Muscle layer of colon (tissue), 2 donors: ENCODE results near the gene CHN2.

Source experiments
- H3K27ac ChIP-seq: one replicate; pipeline ENCODE4 v1.7.0; 2013; ENCODE audit warnings: low read depth, mild to moderate bottlenecking, low read length, moderate library complexity
- H3K27me3 ChIP-seq, 2 donors: one replicate each; pipeline ENCODE4 v1.7.0; 2013; ENCODE audit warnings: low read length in 2 of 2, mild to moderate bottlenecking in 2 of 2; ENCODE audit not compliant: insufficient read depth in 2 of 2, control insufficient read depth in 1 of 2
- H3K36me3 ChIP-seq: one replicate; pipeline ENCODE4 v1.7.0; 2013; ENCODE audit warnings: mild to moderate bottlenecking, low read length; ENCODE audit not compliant: insufficient read depth
- H3K4me1 ChIP-seq: one replicate; pipeline ENCODE4 v1.7.0; 2013; ENCODE audit warnings: mild to moderate bottlenecking, low read length; ENCODE audit not compliant: insufficient read depth
- H3K4me3 ChIP-seq, 2 donors: one replicate each; pipeline ENCODE4 v1.7.0; 2013; ENCODE audit warnings: low read length in 2 of 2, low read depth in 1 of 2, mild to moderate bottlenecking in 1 of 2, moderate library complexity in 1 of 2
- H3K9ac ChIP-seq: one replicate; pipeline ENCODE4 v1.7.0; 2013; ENCODE audit warnings: low read length
- H3K9me3 ChIP-seq: one replicate; pipeline ENCODE4 v1.7.0; 2013; ENCODE audit warnings: mild to moderate bottlenecking, low read length
- donor health status: abdominal sarcoma.
- donor health status: Adenocarcinoma of cecum.

CHN2 gene

GRCh38 chr7:29319719-29320521, 125.3 kb downstream of the CHN2 start:
- no peak overlapping the region for H3K9ac ChIP-seq
- no peaks in the 10 kb centered on the region for H3K4me1 ChIP-seq
- no peak overlapping the region for H3K4me3 ChIP-seq
- H3K9me3 ChIP-seq, result no peaks in the 10 kb centered on the region
- H3K36me3 ChIP-seq, result no peaks in the 10 kb centered on the region
- no peaks in the 10 kb centered on the region for H3K27me3 ChIP-seq
- H3K27ac ChIP-seq, result no peak overlapping the region

- Histone ChIP-seq H3K27ac (no peak overlapping the region), H3K27me3 (no peaks in the 10 kb centered on the region), H3K4me1 (no peaks in the 10 kb centered on the region), H3K9ac (no peak overlapping the region), H3K9me3 (no peaks in the 10 kb centered on the region), H3K4me3 (no peak overlapping the region), H3K36me3 (no peaks in the 10 kb centered on the region)
These were observed 126.0 kb downstream of the CHN2 start for GRCh38 chr7:29320577-29320976.

GRCh38 chr7:29322023-29322712, 127.6 kb downstream of the CHN2 start:
- no peak overlapping the region for H3K4me3 ChIP-seq
- no peak overlapping the region for H3K9ac ChIP-seq
- H3K27me3 ChIP-seq, result no peaks in the 10 kb centered on the region
- H3K36me3 ChIP-seq, result no peaks in the 10 kb centered on the region
- H3K4me1 ChIP-seq, result no peaks in the 10 kb centered on the region
- H3K27ac ChIP-seq, result no peak overlapping the region
- no peaks in the 10 kb centered on the region for H3K9me3 ChIP-seq

GRCh38 chr7:29325476-29325875, 130.9 kb downstream of the CHN2 start:
- Histone ChIP-seq H3K9ac (no peak overlapping the region), H3K27me3 (no peaks in the 10 kb centered on the region), H3K27ac (no peak overlapping the region), H3K36me3 (no peaks in the 10 kb centered on the region), H3K9me3 (no peaks in the 10 kb centered on the region), H3K4me3 (no peak overlapping the region), H3K4me1 (peaks cover 6% of the 10 kb centered on the region)

GRCh38 chr7:29326864-29327263, 132.3 kb downstream of the CHN2 start:
- no peak overlapping the region for H3K27ac ChIP-seq
- H3K36me3 ChIP-seq, result no peaks in the 10 kb centered on the region
- H3K4me3 ChIP-seq, result no peak overlapping the region
- H3K27me3 ChIP-seq, result no peaks in the 10 kb centered on the region
- H3K4me1 ChIP-seq, result peaks cover 6% of the 10 kb centered on the region
- H3K9me3 ChIP-seq, result no peaks in the 10 kb centered on the region
- no peak overlapping the region for H3K9ac ChIP-seq

- H3K27me3 ChIP-seq, result no peaks in the 10 kb centered on the region
- H3K4me3 ChIP-seq, result no peak overlapping the region
- H3K9me3 ChIP-seq, result no peaks in the 10 kb centered on the region
- H3K4me1 ChIP-seq, result peaks cover 9% of the 10 kb centered on the region
- H3K36me3 ChIP-seq, result no peaks in the 10 kb centered on the region
- H3K27ac ChIP-seq, result no peak overlapping the region
- H3K9ac ChIP-seq, result no peak overlapping the region
These were observed 132.9 kb downstream of the CHN2 start for GRCh38 chr7:29327455-29327854.

- no peaks in the 10 kb centered on the region for H3K36me3 ChIP-seq
- H3K27me3 ChIP-seq, result no peaks in the 10 kb centered on the region
- peaks cover 10% of the 10 kb centered on the region for H3K4me1 ChIP-seq
- H3K9me3 ChIP-seq, result no peaks in the 10 kb centered on the region
- no peak overlapping the region for H3K4me3 ChIP-seq
- H3K9ac ChIP-seq, result no peak overlapping the region
- H3K27ac ChIP-seq, result no peak overlapping the region
These were observed 133.5 kb downstream of the CHN2 start for GRCh38 chr7:29328045-29328444.

- Histone ChIP-seq H3K4me3 (no peak overlapping the region), H3K9me3 (no peaks in the 10 kb centered on the region), H3K27ac (no peak overlapping the region), H3K27me3 (no peaks in the 10 kb centered on the region), H3K9ac (no peak overlapping the region), H3K4me1 (peaks cover 10% of the 10 kb centered on the region), H3K36me3 (no peaks in the 10 kb centered on the region)
These were observed 134.2 kb downstream of the CHN2 start for GRCh38 chr7:29328811-29329210.

GRCh38 chr7:29329686-29330085, 135.1 kb downstream of the CHN2 start:
- no peak overlapping the region for H3K27ac ChIP-seq
- H3K27me3 ChIP-seq, result no peaks in the 10 kb centered on the region
- H3K4me3 ChIP-seq, result no peak overlapping the region
- no peaks in the 10 kb centered on the region for H3K36me3 ChIP-seq
- H3K9me3 ChIP-seq, result no peaks in the 10 kb centered on the region
- H3K9ac ChIP-seq, result no peak overlapping the region
- H3K4me1 ChIP-seq, result peaks cover 10% of the 10 kb centered on the region

GRCh38 chr7:29330136-29330535, 135.6 kb downstream of the CHN2 start:
- Histone ChIP-seq H3K4me1 (peaks cover 10% of the 10 kb centered on the region), H3K27me3 (no peaks in the 10 kb centered on the region), H3K9me3 (no peaks in the 10 kb centered on the region), H3K9ac (no peak overlapping the region), H3K27ac (no peak overlapping the region), H3K4me3 (no peak overlapping the region), H3K36me3 (no peaks in the 10 kb centered on the region)

- no peak overlapping the region for H3K9ac ChIP-seq
- H3K36me3 ChIP-seq, result no peaks in the 10 kb centered on the region
- no peaks in the 10 kb centered on the region for H3K27me3 ChIP-seq
- H3K27ac ChIP-seq, result no peak overlapping the region
- no peak overlapping the region for H3K4me3 ChIP-seq
- H3K9me3 ChIP-seq, result no peaks in the 10 kb centered on the region
- peaks cover 10% of the 10 kb centered on the region for H3K4me1 ChIP-seq
These were observed 136.6 kb downstream of the CHN2 start for GRCh38 chr7:29331163-29331562.
